ENCODE measurements around the gene LY6G6F. TPM values are rescaled to one million over a fixed set of nuclear protein-coding genes. Genes with fewer than 3 reads are reported as not detected.
"Not testable (repeated sequence)": the region's sequence is repeated elsewhere in the genome, so short reads cannot be mapped to it uniquely, and the experiment has no call there.

LY6G6F gene
- polyA plus RNA-seq, 3 donors = 0.44 to 1.5 (median 0.98) TPM

DNA sequence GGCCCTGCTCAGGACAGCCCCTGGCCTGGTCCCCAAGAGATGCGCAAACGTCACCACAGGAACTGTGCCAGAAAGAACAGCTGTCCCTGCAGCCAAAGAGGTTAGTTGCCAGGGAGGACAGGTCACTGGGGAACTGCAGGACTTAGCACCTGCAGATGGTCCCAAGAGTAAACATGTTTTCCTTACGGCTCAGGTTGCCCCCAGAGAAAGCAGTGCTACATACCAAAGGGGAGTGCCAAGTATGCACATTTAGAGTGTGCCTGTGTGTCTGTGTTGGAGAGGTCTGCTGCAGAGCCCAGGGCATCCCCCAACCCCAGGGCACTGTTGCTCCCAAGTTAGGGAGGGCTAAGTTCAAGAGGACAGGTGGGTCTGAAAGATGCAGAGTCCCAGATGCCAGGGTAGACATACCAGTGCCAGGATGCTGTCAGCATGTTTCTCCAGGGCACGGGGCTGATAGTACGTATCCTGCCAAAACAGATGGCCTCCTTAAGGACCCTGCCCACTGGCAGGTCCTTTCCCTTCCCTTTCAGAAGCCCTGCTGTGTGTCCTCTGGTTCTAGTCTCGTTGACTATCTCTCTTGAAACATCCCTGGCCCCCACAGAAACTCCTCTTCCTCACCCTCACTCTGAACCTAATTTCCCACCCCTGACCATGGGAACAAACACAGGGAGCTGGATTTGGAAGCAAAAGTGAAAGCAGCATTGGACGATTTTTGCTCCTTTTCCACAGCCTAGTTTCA is 4.8 kb upstream of the LY6G6F start:
- no peak for DNase-seq (ENCODE audit: low read depth in 3 of 3, low spot score in 2 of 3)

DNA sequence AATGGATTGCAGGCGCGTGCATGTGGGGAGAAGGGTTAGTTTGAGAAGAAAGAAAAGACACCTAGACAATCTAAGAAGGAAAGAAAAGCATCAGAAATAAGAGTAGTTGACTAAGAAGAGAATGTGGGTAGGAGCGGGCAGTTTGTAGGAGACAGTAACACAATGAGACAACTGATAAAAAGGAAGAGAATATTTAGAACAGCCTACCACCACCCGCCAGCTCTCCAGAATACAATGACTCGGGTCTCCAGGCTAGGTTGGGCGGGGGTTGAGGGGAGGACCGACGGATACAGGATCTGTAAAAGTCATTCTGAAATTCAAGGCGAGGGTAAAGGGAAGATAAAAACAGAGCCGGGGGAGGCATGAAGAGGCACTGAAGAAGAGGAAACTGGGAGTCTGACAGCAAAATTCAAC is 4.3 kb upstream of the LY6G6F start:
- DNase-seq (ENCODE audit: low read depth in 3 of 3, low spot score in 2 of 3) = no peak

DNA sequence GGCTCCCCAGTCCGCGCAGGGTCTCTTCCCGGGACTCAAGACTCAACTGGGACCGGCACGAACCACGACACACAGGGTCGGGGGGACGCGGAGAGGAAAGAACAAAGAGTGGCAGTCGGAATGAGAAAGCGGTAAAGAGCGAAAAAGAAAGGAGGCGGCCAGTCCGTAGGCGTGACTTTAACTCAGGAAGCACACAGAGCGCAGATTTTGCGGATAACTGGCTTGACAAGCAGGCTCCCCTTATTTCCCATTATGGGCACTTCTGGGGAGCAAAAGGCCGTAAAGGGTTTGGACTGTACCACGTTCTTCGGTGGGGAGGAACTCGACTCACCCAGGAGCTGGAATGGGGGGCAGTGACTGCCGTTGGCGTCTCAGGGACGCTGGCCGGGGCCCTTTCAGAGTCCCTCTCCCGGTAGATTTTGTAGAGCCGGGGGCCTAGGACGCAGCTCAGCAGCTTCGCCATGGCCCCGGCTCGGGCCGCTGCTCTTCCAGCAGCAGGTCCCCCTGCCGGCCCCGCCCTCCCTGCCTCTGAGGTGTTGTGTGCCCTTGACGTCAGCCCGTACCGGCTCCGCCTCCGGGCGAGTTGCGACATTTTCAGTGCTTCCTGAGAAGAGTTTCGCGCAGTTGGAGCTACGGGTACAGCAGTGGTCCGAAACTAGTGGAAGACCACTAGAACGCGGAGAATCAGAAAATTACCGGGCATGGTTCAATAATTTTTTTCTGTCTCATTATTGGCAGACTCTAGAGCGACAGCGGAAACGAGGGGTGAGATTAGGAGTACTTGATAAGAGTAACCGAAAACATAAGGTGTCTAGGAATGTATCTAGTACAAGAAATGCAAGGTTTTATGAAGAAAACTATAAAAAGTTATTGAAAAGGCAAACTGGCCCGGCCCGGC is 3.6 kb upstream of the LY6G6F start, which contains the start of gene ABHD16A:
Gene ABHD16A (minus strand): TSS at position 506 of the 898 bp plus-strand sequence. CDS start 43 bp downstream, at position 463.
- peak; percentile 94 to 98 (median 97) for DNase-seq (ENCODE audit: low read depth in 3 of 3, low spot score in 2 of 3)

DNA sequence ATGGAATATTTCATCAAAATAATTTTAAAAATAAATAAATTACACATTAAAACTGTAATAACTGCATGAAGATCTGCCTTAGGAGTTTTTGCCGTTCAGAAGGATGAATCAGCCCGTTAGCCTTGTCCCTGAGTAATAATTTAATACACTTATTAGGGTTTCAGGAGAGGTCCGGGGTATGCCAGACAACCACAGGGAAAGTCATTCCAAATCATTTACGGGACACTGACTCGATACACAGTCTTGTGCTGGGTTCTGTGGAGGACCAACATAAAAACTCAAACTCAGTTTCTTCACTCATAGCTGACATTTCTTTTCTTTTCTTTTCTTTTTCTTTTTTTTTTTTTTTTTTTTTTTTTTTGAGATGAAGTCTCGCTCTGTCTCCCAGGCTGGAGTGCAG is 735 bp upstream of the LY6G6F start:
- DNase-seq (ENCODE audit: low read depth in 3 of 3, low spot score in 2 of 3) = no peak

DNA sequence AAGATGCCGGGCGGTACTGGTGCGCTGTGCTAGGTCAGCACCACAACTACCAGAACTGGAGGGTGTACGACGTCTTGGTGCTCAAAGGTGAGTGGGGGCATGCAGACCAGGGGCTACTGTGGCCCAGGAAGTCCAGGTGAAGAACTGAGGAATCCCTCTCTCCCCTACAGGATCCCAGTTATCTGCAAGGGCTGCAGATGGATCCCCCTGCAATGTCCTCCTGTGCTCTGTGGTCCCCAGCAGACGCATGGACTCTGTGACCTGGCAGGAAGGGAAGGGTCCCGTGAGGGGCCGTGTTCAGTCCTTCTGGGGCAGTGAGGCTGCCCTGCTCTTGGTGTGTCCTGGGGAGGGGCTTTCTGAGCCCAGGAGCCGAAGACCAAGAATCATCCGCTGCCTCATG is 1.0 kb downstream of the LY6G6F start:
- DNase-seq (ENCODE audit: low read depth in 3 of 3, low spot score in 2 of 3) = no peak

DNA sequence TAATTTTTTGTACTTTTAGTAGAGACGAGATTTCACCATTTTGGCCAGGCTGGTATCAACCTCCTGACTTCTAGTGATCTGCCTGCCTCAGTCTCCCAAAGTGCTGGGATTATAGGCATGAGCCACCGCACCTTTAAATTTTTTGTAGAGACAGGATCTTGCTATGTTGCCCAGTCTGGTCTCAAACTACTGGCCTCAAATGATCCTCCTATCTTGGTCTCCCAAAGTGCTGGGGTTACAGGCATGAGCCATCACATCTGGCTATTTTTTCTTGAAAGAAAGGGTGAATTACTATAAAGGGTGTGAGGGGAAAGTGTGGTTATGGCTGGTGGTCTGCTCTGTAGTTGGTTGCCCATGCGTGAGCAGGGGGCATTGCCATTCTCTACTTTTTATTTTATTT is 1.6 kb downstream of the LY6G6F start:
- DNase-seq (ENCODE audit: low read depth in 3 of 3, low spot score in 2 of 3) = no peak

DNA sequence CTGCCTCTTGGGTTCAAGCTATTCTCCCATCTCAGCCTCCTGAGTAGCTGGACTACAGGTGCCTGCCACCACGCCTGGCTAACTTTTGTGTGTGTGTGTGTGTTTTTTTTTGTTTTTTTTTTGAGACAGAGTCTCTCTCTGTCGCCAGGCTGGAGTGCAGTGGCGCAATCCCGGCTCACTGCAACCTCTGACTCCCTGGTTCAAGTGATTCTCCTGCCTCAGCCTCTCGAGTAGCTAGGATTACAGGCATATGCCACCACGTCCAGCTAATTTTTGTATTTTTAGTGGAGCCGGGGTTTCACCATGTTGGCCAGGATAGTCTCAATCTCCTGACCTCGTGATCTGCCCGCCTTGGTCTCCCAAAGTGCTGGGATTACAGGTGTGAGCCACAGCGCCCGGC is 2.5 kb downstream of the LY6G6F start:
- DNase-seq (ENCODE audit: low read depth in 3 of 3, low spot score in 2 of 3) = not testable (repeated sequence)

DNA sequence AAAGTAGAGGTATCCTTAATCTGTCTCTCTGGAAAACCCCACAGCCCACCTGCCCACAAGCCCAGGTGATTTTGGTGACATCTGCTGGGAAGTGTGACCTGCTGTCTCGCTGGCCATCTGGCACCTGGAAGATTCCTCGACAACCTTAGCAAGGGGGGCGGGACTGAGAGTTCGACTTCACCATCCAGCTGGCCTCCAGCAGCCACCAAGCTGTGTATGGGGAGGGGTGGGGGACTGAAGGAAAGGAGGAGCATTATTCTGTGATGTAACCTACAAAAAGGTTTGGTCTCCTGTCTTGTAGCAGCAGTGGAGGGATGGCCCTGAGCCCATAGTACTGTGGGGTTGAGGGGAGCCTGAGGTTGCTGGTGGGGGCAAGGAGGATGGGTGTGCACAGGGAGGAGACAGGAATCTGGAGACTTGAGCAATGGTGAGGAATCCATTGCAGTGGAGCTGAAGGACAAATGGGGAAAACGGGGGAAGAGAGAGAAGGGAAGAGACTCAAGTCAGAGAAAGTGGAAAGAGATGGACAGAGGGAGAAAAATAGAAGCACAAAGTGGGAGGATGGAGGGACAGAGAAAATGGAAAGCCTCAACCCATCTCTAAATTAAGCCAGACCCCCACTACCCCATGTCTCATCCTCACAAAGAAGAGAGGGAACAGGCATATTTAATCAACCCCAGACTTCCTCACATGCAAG is 4.0 kb downstream of the LY6G6F start:
- DNase-seq (ENCODE audit: low read depth in 3 of 3, low spot score in 2 of 3) = no peak

DNA sequence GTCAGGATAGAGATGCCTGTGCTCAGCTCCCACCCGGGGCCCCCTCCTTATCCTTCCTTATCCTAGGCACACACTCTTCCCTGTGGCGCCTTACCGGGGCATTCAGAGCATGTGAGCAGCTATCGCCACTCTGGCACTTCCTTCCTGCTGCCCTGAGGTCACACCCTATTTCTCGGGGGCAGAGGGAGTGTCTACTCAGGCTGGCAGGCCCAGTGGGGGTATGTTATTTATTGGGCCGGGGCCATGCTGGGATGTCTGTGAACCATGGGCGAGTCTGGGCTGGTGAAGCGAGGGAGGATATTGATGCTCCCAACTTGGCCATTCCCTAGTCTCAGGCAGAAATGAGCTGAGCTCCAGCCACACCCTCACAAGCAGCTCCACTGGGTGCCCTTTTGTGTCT is 4.6 kb downstream of the LY6G6F start:
- no peak for DNase-seq (ENCODE audit: low read depth in 3 of 3, low spot score in 2 of 3)

DNA sequence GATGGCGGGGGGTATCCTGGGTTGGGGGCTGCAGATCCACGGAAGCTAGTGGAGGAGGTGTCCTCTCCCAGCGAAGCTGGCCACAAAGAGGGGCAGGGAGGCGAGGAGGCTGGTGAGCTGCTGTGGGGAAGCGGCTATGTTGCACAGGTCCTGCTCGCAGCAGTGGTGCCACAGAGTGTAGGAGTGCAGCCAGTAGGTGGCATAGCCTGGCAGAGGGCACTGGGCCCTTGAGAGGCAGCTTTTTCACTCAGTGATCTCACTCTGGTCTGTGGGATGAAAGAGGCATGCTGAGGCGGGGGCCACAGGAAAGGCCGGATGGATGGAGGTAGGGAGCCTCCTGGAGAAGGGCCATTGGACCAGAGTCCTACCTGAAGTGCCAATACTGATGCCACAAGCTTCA is 5.6 kb downstream of the LY6G6F start:
- DNase-seq (ENCODE audit: low read depth in 3 of 3, low spot score in 2 of 3) = no peak

DNA sequence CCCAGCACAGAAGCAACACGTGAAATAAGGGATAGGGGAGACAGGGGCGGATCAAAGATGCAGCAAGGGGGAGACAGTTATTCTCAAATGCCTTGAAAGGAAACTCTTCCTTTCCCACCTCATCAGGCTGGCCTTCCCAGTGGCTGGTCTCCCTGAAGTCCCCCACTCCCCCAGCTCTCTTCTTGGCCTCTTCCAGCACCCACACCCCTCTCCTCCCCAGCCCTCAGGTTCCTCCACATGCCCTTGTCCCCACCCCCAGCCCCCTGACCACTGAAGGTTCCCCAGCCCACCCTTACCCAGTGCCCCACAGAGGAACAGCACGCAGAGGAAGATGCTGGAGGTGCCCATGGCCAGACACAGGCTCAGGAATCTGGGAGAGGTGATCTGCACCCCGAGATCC is 6.8 kb downstream of the LY6G6F start:
- DNase-seq (ENCODE audit: low read depth in 3 of 3, low spot score in 2 of 3) = no peak

DNA sequence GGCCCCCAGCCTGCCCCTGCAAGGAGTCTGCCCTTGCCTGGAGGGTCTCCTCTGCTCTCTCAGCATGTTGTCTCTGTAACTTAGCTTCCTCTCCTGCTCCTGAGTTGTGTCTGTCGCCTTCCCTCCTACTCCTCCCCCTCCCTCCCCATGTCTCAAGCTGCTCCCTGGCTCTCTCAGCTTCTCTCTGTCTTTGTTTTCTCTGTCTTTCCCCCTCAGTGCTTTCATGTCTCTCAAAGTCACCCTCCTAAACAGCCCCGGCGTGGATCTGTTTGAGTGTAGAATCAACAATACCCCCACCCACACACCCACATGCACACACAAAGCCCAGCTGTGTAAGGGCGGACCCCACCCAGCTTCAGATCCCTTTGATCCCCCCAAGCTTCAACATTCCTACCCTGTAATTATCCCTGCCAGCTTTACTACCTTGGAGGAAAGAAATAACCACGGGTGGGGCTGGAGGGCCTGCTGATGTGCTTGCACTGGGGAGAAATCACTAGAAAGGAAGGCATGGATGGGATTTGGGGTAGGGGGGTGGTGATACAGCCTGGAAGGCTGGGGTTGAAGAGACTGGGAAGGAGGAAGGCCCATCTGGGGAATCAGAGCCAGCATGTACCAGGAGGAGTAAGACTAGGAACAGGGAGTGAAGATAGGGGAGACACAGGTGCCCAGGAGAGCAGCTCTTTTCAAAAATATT is 7.5 kb downstream of the LY6G6F start:
- peak in 1 of 3 donors; percentile 32 for DNase-seq (ENCODE audit: low read depth in 3 of 3, low spot score in 2 of 3)

DNA sequence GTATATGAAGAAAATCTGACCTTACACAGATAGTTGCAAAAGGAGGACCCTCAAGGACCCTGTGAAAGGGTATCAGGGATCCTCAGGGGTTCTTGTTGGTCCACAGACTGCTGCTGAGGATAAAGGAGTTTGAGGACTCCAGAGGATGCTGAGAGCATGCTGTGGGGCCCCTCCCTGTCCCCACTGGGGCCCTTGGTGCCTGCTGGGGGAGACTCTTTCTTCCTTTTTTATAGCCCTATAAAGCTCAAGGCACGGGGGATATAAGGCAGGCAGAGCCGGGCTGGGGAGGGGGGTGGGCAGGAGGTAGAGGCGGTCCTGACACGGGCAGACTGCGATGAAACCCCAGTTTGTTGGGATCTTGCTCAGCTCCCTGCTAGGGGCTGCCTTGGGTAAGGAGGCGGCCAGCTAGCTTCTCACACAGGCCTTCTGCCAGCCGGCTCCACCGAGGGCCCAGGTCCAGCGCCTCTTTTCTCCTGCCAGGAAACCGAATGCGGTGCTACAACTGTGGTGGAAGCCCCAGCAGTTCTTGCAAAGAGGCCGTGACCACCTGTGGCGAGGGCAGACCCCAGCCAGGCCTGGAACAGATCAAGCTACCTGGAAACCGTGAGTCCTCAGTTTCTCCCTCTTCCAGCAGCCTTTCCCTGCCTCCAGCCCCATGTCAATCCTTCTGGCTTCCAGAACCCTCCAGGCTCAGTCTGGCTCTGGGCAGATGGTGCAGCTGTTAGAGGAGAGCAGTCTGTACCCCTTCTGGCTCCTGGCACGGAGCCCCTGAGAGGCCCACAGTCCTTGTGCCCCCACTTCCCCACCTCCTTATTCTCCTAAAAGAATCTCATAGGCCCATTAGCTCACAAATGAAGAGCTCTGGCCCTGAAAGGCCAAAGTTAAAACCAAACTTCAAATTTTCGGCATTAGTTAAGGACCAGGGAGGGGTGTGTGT is 8.6 kb downstream of the LY6G6F start, which contains the start of gene LY6G6D:
Gene LY6G6D (plus strand): TSS at position 327 of the 937 bp plus-strand sequence. CDS start 8 bp downstream, at position 335.
- no peak for DNase-seq (ENCODE audit: low read depth in 3 of 3, low spot score in 2 of 3)

DNA sequence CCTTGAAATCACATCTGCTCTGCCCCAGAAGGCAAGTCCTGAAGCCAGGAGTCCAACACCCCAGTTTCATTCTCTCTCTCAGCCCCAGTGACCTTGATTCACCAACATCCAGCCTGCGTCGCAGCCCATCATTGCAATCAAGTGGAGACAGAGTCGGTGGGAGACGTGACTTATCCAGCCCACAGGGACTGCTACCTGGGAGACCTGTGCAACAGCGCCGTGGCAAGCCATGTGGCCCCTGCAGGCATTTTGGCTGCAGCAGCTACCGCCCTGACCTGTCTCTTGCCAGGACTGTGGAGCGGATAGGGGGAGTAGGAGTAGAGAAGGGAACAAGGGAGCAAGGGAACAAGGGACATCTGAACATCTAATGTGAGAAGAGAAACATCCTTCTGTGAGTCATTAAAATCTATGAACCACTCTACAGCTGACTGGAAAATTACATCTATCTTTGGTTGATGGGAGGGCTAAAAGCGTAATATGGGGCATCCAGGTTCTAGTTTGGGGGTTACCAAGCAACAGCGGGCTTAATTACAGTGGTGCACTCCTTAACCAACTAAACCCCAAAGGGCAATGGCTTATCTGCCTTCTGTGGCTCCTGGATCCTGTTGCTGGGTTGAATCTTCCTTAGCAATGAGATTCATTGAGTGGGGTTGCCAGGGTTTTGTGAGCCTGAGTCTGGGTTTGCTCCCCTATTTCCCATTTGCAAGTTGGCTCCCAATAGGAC is 11.0 kb downstream of the LY6G6F start:
- no peak for DNase-seq (ENCODE audit: low read depth in 3 of 3, low spot score in 2 of 3)

DNA sequence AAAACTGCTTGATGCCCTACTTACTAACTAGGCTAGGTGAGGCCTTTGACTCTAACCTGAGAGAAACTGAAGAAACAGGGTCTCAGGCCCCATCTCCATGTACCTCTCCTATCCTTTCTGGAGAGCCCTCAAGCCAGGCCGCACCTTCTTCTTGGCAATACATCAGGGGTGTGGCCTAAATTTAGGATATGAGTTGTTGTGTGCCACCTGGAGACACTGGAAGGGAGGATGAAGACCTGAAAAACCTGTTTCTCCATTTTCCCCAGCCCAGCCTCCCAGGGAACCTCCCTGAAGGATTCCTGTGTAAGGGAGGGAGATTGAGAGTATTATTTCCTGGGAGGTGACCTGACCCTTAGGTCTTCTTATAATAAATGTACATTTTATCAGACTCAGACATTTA is 11.6 kb downstream of the LY6G6F start:
- DNase-seq (ENCODE audit: low read depth in 3 of 3, low spot score in 2 of 3) = no peak

DNA sequence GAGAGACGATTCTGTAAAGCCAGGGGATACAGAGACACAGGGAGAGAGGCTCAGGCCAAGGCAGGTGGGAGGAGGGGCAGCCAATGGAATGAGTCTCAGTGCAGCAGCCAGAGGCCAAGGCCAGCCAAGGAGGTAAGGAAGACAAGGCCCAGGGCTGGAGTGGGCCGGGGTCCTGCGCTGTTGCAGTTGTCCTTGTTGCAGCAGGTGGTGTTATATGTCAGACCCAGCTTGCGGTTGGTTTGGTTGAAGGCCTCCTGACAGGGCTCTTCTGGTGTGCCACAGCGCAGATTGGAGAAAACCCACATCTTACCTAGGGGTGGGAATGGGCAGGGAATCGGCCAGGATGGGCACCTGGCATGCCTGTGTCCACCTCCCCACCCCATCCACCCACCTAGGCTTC is 12.3 kb downstream of the LY6G6F start:
- DNase-seq (ENCODE audit: low read depth in 3 of 3, low spot score in 2 of 3) = no peak

DNA sequence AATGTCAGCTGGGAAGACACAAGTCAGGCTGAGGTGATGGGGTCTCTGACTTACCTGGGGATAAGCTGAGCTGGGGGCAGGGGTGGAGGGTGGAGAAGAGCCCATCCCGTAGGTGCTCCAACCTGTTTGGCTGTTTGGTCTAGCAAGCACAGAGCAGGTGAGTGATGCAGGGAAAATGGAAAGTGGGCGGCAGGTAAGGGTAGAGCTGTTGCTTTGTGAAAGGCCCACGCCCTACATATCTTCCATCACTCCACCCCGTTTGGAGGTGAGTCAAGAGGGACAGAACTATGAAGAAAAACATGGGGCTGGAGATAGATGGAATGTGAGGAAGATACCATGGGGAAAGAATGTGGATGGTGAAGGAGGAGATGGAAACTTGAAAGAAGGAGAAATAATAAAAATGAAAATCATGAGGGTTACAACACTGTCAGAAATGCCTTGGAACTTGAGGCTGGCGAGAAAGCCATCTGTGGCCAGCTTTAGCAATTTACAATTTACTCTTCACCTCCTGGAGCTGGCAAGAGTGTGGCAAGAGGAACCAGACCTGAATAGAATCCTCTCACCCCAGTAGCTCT is 13.6 kb downstream of the LY6G6F start:
- no peak for DNase-seq (ENCODE audit: low read depth in 3 of 3, low spot score in 2 of 3)

DNA sequence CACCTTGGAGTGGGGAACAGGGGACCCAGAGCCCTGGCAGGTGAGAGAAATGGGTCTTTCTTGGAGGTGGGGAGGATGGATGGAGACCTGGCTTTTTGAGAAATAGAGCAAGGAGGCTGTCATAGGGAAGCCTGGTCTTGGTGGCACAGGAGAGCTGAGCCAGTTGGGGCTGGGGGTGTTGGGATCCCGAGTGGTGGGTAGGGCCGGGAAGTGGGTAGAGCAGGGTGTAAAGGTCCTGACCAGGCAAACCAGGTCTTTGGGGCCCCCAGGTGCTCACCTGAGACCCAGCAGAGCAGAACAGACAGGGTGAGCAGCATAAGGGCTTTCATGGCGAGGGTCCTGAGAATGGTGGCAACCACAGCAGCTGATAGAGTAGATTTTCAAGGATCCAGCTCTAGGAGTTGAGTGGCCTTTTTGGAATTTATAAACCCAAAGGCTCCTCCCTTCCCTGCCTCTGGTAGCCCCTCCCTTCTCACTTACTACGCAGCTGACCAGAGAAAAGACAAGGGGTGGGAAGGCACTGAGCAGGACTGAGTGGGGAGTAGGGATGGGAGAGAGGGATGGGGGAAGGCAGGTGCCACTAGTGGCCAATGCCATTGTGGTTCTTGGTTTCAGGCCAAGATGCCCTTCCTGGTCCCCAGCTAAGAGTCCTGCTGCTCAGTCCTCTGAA is 14.8 kb downstream of the LY6G6F start, which contains the start of gene LY6G6C:
Gene LY6G6C (minus strand): TSS at position 396 of the 670 bp plus-strand sequence. CDS start 67 bp downstream, at position 329.
- DNase-seq (ENCODE audit: low read depth in 3 of 3, low spot score in 2 of 3) = no peak
